Stimulated activated CD4-positive, alpha-beta T cell treated with anti-CD3 and anti-CD28 coated beads, Interleukin-4, amount 100 ng/mL, for 1 hour (primary cell): ENCODE results near the gene LMBRD1.

ENCODE experiments used
- DNase-seq: peaks from one replicate; pipeline ENCODE4 v3.0.0-alpha.2; 2020

The LMBRD1 gene

GRCh38 chr6:69627625-69628024 is 169.2 kb downstream of the LMBRD1 start:
- DNase-seq = no peak

GRCh38 chr6:69624944-69625343 is 171.9 kb downstream of the LMBRD1 start:
- DNase-seq = no peak
